Globus pallidus (tissue), 1 donor: ENCODE data around the gene SPAG9.

Source experiments
- DNase-seq: peaks from one replicate; pipeline ENCODE4 v3.0.0-alpha.2; 2015; ENCODE audit warnings: low spot score

The SPAG9 gene

GRCh38 chr17:50988427-50988826 lies 132.2 kb downstream of the SPAG9 start:
- DNase-seq: no peak

DNA sequence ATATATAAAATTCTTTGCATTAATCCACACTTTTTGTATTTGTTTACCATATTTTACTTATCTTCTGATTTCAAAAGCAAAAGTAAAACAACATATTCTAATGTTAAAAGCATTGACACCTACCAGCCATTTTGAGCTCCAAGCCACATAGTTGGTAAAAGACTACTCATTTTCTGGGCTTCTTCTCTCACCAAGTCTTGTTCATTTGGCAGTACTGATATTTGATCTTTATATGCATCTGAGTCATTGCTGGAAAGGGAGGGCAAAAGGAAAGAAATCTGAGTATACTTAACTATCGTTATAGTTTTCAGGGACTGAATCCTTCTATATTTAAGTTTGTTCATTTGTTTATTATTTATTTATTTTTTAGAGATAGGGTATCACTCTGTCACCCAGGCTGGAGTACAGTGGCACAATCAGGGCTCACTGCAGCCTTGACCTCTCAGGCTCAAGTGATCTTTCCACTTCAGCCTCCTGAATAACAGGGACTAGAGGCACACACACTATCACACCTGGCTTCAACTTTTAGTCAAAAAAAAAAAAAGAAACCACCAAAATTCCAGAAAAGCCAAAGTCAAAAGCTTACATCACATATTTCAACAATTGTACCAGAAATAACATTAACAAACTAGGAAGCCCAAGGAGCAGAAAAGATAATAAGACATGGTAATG lies 133.5 kb downstream of the SPAG9 start:
- no peak for DNase-seq

GRCh38 chr17:50981279-50981678 lies 139.4 kb downstream of the SPAG9 start:
- DNase-seq: no peak

DNA sequence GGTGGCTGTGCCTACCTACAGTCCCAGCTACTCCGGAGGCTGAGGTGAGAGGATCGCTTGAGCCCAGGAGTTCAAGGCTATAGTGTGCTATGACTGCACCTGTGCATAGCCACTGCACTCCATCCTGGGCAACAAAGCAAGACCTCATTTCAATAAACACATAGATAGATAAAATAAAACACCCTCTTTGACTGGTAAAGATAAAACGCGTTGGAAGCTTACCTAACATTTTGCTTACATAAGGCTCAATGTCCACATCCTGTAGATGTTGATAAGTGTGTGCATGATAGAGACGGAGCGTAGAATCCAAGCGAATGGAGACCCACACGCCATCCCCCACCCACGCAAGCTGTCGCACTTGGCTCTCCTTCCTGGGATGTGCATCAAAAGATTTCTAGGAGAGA lies 141.1 kb downstream of the SPAG9 start:
- DNase-seq: no peak

DNA sequence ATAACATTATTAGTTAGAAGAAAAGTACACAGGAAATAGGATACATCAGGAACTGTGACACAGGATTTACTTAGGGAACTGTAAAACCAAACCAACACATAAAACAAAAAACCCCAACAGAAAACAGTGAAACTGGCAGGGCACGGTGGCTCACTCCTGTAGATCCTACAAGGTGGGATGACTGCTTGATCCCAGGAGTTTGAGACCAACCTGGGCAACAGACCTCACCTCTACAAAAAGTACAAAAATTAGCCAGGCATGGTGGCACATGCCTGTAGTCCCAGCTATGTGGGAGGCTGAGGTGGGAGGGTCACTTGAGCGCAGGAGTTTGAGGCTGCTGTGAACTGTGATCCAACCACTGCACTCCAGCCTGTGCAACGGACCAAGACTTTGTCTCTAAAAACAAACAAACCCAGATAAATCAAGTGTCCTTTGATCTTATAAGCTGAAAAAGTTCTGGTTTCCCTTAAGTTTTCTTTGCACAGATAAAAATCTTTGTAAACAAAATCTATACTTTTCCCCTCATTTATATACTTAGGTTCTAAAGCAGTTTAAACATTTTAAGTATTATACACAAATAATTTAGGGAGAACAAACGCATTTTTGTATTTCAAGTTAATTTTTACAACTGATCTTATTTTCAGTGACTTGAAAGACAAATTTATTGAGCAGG lies 143.0 kb downstream of the SPAG9 start:
- DNase-seq: no peak

DNA sequence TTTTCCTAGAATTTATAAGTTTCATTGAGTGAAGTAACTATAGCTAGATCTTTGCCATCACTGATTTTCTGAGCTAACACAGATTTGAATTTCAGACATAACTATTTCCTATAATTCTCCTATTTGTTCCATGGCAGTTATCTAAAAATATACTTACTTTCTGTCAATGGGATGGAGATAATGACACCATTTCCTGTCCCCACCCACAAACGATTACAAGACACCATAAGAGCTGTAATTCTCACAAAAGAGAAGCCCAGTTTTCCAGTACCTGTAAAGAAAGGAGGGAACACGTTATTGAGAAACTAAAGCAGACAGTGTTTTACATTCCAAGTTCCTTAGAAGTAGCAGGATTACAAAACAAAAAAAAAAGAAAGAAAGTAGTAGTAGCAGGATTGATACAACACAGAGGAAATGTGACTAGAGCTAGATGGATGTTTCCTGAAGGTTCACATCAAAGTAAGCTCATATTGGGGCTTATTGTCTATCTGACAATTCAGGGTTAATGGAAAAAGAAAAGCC lies 143.7 kb downstream of the SPAG9 start:
- DNase-seq: no peak

DNA sequence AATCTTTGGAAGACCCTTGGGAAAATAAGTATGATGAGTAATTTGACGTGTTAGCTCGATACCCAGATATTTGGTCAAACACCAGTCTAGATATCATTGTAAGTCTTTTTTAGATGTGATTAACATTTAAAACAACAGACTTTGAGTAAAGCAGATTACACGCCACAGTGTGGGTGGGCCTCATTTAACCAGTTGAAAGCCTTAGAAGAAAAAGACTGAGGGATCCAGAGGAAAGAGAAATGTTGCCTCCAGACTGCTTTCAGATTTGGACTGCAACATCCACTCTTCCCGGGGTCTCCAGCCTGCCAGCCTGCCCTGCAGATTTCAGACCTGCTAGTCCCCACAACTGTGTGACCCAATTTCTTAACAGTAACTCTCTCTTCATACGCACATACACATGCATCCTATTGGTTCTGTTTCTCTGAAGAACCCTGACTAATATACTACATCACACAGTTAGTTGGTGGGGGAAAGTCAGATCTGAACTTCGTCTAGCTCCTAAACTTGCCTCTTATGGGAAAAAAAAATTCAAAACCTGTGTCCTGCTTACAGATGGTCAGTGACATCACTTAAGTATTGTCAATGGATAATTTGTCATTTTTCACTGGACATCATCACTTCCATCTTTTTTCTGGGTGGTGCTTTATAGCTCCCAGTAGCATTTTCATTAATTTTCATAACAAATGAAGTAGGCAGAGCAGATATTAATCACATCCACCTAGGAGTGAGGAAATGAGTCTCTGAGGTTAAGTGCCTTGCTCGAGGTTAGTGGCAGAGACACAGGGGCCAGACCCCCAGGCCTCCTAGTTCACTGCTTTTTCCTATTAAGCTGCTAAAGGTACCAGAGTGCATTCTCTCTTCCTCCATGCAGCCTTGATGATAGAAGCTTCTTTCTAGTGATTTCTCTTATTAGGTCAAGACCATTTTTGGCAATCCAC lies 146.8 kb downstream of the SPAG9 start:
- DNase-seq: no peak

DNA sequence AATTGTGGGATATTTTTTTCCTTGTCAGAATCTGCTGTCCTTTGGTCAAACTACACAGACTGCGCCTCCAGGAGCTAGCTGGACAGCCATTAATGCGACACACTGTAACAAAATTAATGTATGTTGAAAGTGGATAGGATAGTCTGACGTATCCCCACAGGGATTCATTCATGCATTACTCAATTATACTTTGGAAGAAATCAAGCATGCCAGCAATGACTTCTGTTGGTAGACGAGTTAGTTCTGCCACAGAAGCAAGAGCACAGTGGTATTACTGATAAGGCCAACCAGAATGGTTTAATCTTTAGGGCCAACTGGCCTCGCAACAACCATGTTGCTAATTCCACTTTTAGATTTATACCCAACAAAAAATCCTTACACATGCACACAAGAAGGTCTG lies 148.1 kb downstream of the SPAG9 start:
- no peak for DNase-seq

DNA sequence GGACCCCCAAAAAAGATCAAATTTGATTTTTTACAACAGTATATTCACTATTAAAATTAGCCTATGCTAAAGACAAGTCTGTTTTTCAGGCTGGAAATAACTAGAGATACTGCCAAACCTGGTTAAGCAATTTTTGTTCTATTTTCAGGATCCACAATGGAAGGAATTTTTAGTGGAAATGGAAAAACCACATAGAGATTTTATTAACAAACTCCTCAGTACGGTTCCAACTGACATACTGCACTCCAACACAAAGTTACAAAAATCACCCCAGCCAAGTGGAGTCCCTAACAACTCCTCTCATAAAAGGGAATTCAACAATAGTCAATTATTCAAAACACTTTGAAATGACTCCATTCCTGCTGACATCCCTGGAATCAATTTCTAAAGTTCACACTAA lies 152.9 kb downstream of the SPAG9 start:
- no peak for DNase-seq

- DNase-seq: no peak
These were observed 154.5 kb downstream of the SPAG9 start for GRCh38 chr17:50966163-50966666.

DNA sequence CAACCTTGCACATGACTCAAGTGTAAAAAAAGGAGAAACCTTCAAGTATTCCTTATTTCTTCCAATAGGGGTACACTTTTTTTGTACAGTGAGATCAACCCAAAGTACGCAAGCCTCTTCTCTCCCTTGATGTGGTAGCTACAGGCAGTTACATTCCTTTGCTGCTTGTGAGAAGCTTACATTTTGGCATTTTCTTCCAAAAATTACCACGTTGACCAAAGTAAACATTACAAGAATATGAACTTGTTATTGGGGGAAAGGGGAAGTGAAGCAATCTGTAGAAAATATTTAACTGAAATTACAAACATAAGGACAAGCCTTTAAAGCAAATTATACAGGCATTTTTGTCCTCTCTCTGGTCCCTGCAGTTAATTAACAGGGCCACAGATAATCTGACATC lies 157.5 kb downstream of the SPAG9 start:
- DNase-seq: no peak

DNA sequence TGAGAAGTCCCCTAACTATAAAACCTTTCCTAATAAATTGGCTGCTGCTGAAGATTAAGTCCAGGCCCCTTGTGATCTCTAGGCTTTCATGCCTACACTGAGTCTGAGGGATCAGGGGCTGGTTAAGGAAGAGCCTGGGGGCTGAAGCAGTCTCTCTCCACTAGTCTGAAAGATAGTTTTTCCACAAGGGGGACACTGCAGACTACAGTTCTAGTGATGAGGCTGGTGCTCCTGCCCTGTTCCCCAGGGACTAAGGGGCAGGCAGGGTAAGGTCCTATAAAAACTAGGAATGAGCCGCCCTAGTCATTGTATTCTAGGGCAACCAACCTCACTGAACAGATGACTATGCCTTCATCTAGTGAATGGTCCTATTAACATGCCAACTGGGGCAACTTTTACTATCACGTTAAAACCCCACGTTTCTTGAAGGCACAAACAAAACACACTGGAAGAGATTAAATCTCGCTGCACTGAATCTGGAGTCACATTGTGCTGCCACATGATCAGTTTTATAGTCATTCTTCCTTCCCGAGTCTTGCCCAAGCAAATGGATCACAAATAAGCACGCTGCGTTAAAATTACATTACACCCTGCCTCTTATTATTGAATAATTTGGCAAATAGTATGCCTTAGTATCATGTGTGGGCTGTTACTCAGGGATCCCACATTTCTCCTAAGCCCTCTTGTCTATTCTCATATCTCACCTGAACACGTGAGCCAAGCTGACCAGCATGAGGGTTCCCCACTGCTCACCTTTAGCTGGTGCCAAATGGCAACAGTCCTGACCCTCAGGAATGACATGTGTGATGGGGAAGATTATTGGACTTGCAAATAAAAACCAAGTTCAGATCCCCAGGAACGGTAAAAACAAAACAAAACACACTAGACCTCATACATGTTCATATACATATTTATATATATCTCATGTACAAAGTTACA lies 159.1 kb downstream of the SPAG9 start:
- DNase-seq: no peak

- DNase-seq: no peak
These were observed 161.3 kb downstream of the SPAG9 start for GRCh38 chr17:50959341-50959740.

- no peak for DNase-seq
These were observed 162.8 kb downstream of the SPAG9 start for GRCh38 chr17:50957600-50958575.

- peak; percentile 55 for DNase-seq
These were observed 163.7 kb downstream of the SPAG9 start for GRCh38 chr17:50956750-50957523.

GRCh38 chr17:50956409-50956749 lies 164.3 kb downstream of the SPAG9 start:
- DNase-seq: no peak

GRCh38 chr17:50955667-50956120 lies 165.0 kb downstream of the SPAG9 start:
- no peak for DNase-seq

- no peak for DNase-seq
These were observed 165.5 kb downstream of the SPAG9 start for GRCh38 chr17:50955160-50955559.

DNA sequence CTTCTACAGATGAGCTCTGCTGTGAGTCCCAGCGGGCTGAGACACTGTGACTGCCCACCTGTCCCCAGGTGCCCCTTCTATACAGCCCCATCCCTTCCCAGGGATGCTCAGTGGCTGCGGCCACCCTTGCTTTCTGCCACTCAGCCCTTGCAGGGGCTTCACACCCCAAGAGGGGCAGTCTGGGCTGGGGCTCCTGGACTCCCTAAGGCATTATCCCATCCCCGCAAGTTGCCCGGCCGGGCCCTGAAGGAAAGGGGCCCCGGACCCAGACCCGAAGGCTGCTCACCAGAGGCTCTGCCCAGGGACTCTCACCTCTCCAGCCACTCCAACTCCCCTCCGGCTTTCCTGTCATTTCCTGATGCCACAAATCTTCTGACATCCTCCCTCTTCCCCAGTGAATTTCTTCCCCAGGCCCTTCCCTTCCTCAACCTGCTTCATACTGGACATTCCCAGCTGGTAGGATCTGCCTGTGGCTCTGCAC lies 166.0 kb downstream of the SPAG9 start:
- no peak for DNase-seq
